H9 (cell line): ENCODE data around the gene HS6ST3. TPM values are rescaled to one million over a fixed set of nuclear protein-coding genes. Genes with fewer than 3 reads are reported as not detected.

Experiments used
- DNase-seq: peaks from one replicate; pipeline ENCODE4 v3.0.0-alpha.2; 2017
- H2AFZ ChIP-seq: one replicate; pipeline ENCODE4 v1.6.1; 2013; ENCODE audit warnings: mild to moderate bottlenecking, low read length, control low read depth, moderate library complexity
- H2AK5ac ChIP-seq: 2 replicates; pipeline ENCODE4 v1.6.1; 2013; ENCODE audit warnings: low read length, control low read depth, mixed read lengths; ENCODE audit not compliant: insufficient read length
- H2BK120ac ChIP-seq: one replicate; pipeline ENCODE4 v1.6.1; 2013; ENCODE audit warnings: low read depth, mild to moderate bottlenecking, low read length, control low read depth, inconsistent platforms; ENCODE audit not compliant: poor library complexity, severe bottlenecking
- H2BK12ac ChIP-seq: 2 replicates; pipeline ENCODE4 v1.6.1; 2013; ENCODE audit warnings: low read length, control low read depth, mixed read lengths, low read depth; ENCODE audit not compliant: insufficient read length
- H2BK15ac ChIP-seq: 2 replicates; pipeline ENCODE4 v1.6.1; 2013; ENCODE audit warnings: low read depth, low read length, control low read depth
- H2BK20ac ChIP-seq: one replicate; pipeline ENCODE4 v1.6.1; 2013; ENCODE audit warnings: low read depth, mild to moderate bottlenecking, low read length, control low read depth, inconsistent platforms; ENCODE audit not compliant: poor library complexity, severe bottlenecking
- H2BK5ac ChIP-seq: 2 replicates; pipeline ENCODE4 v1.6.1; 2013; ENCODE audit warnings: low read length, control low read depth, mixed read lengths; ENCODE audit not compliant: insufficient read length
- H3K14ac ChIP-seq: 2 replicates; pipeline ENCODE4 v1.6.1; 2013; ENCODE audit warnings: low read length, control low read depth; ENCODE audit not compliant: insufficient read depth
- H3K18ac ChIP-seq: 2 replicates; pipeline ENCODE4 v1.6.1; 2013; ENCODE audit warnings: low read depth, mild to moderate bottlenecking, mixed read lengths, low read length, control low read depth; ENCODE audit not compliant: insufficient read length
- H3K23ac ChIP-seq: 2 replicates; pipeline ENCODE4 v1.6.1; 2013; ENCODE audit warnings: low read length, control low read depth, mixed read lengths, low read depth; ENCODE audit not compliant: insufficient read length
- H3K23me2 ChIP-seq: 2 replicates; pipeline ENCODE4 v1.6.1; 2013; ENCODE audit warnings: low read depth, mild to moderate bottlenecking, mixed read lengths, low read length, control low read depth; ENCODE audit not compliant: insufficient read length, poor library complexity, severe bottlenecking
- H3K27ac ChIP-seq: 2 replicates; pipeline ENCODE4 v1.5.1; 2013; ENCODE audit warnings: low read length, control low read depth, mixed read lengths, low read depth; ENCODE audit not compliant: insufficient read length
- H3K27me3 ChIP-seq: 2 replicates; pipeline ENCODE4 v1.6.1; 2013; ENCODE audit warnings: low read length, control low read depth, inconsistent platforms; ENCODE audit not compliant: insufficient read depth
- H3K4ac ChIP-seq: 2 replicates; pipeline ENCODE4 v1.6.1; 2013; ENCODE audit warnings: low read depth, mild to moderate bottlenecking, control low read depth, inconsistent platforms, low read length, moderate library complexity
- H3K4me1 ChIP-seq: 2 replicates; pipeline ENCODE4 v1.6.1; 2013; ENCODE audit warnings: low read length, control low read depth, inconsistent platforms; ENCODE audit not compliant: insufficient read depth
- H3K4me2 ChIP-seq: 2 replicates; pipeline ENCODE4 v1.6.1; 2013; ENCODE audit warnings: low read length, control low read depth, mixed read lengths; ENCODE audit not compliant: insufficient read length, insufficient read depth
- H3K56ac ChIP-seq: 2 replicates; pipeline ENCODE4 v1.6.1; 2013; ENCODE audit warnings: low read depth, mild to moderate bottlenecking, mixed read lengths, low read length, control low read depth; ENCODE audit not compliant: insufficient read length
- H3K79me1 ChIP-seq: 2 replicates; pipeline ENCODE4 v1.6.1; 2013; ENCODE audit warnings: low read depth, mild to moderate bottlenecking, moderate library complexity, low read length, control low read depth, inconsistent platforms; ENCODE audit not compliant: insufficient read depth, poor library complexity, severe bottlenecking
- H3K79me2 ChIP-seq: 2 replicates; pipeline ENCODE4 v1.6.1; 2013; ENCODE audit warnings: low read length, control low read depth, inconsistent platforms; ENCODE audit not compliant: insufficient read depth
- H3K9ac ChIP-seq: 2 replicates; pipeline ENCODE4 v1.6.1; 2013; ENCODE audit warnings: low read length, control low read depth, mixed read lengths; ENCODE audit not compliant: insufficient read length; ENCODE audit errors: extremely low read depth
- H3K9me3 ChIP-seq: one replicate; pipeline ENCODE4 v1.6.1; 2013; ENCODE audit warnings: low read depth, low read length, inconsistent platforms; ENCODE audit not compliant: control insufficient read depth
- H3T11ph ChIP-seq: one replicate; pipeline ENCODE4 v1.6.1; 2013; ENCODE audit warnings: mild to moderate bottlenecking, low read length, control low read depth, inconsistent platforms
- H4K20me1 ChIP-seq: one replicate; pipeline ENCODE4 v1.6.1; 2013; ENCODE audit not compliant: control insufficient read depth, insufficient read length, insufficient read depth
- H4K5ac ChIP-seq: 2 replicates; pipeline ENCODE4 v1.6.1; 2013; ENCODE audit warnings: low read depth, mild to moderate bottlenecking, mixed read lengths, low read length, control low read depth; ENCODE audit not compliant: insufficient read length
- H4K8ac ChIP-seq: replicated peaks from 2 replicates; pipeline ENCODE4 v1.6.1; 2013; ENCODE audit warnings: low read length, control low read depth, mixed read lengths, low read depth; ENCODE audit not compliant: insufficient read length
- H4K91ac ChIP-seq: 2 replicates; pipeline ENCODE4 v1.6.1; 2013; ENCODE audit warnings: low read depth, mild to moderate bottlenecking, moderate library complexity, mixed read lengths, low read length, control low read depth; ENCODE audit not compliant: insufficient read length
- H3K27ac Mint-ChIP-seq, 3 experiments: 2 replicates in 2 of 3; 3 replicates in 1 of 3; pipeline ENCODE4 v1.8.0; 2020 to 2021; ENCODE audit warnings: mixed read lengths in 3 of 3, mild to moderate bottlenecking in 1 of 3, moderate library complexity in 1 of 3
- H3K27me3 Mint-ChIP-seq: 2 replicates; pipeline ENCODE4 v1.8.0; 2021; ENCODE audit warnings: low read depth, mild to moderate bottlenecking, moderate library complexity, mixed read lengths
- H3K36me3 Mint-ChIP-seq, 3 experiments: 2 replicates in 2 of 3; 3 replicates in 1 of 3; pipeline ENCODE4 v1.8.0; 2020 to 2021; ENCODE audit warnings: low read depth in 3 of 3, mixed read lengths in 3 of 3; ENCODE audit not compliant: insufficient read depth in 1 of 3
- H3K4me1 Mint-ChIP-seq, 2 experiments: 2 replicates each; pipeline ENCODE4 v1.8.0; 2020; ENCODE audit warnings: mixed read lengths in 2 of 2
- H3K4me3 Mint-ChIP-seq, 2 experiments: 2 replicates in 1 of 2; 3 replicates in 1 of 2; pipeline ENCODE4 v1.8.0; 2020 to 2021; ENCODE audit warnings: mild to moderate bottlenecking in 2 of 2, mixed read lengths in 2 of 2, moderate library complexity in 1 of 2
- H3K9me3 Mint-ChIP-seq, 2 experiments: 2 replicates in 1 of 2; 3 replicates in 1 of 2; pipeline ENCODE4 v1.8.0; 2020; ENCODE audit warnings: mild to moderate bottlenecking in 2 of 2, mixed read lengths in 2 of 2, moderate library complexity in 1 of 2
- CTCF ChIP-seq: fragments of 200-600 bp; sonication (generic); conservative IDR thresholded peaks from 3 replicates; pipeline ENCODE4 v1.8.0; 2021; ENCODE audit warnings: antibody characterized with exemption, mild to moderate bottlenecking
- WGBS: extraction: QIAGEN DNeasy Blood & Tissue Kit; methylation state at CpG from one replicate; pipeline ENCODE4 v1.1.7; 2013; ENCODE audit warnings: missing lambda C conversion rate, low lambda C conversion rate, mixed read lengths; ENCODE audit not compliant: insufficient read length; ENCODE audit errors: extremely low coverage; 5-methylcytosine and 5-hydroxymethylcytosine counted together
- total RNA-seq: library from RNA; stranded (reverse); gene quantifications from 2 replicates; pipeline ENCODE4 v1.2.1, GENCODE V29; 2021

HS6ST3 gene
- total RNA-seq, 1 experiment from 2014 or later, result 0.44 TPM

GRCh38 chr13:96780105-96780504 is 690.2 kb downstream of the HS6ST3 start:
- H3T11ph ChIP-seq, result no peak overlapping the region
- H3K4me1 ChIP-seq, result no peaks in the 10 kb centered on the region
- H3K36me3 Mint-ChIP-seq, result peaks cover 9 to 15% (median 10%) of the 10 kb centered on the region in 3 experiments
- no peak overlapping the region for H3K23ac ChIP-seq
- no peaks in the 10 kb centered on the region for H4K20me1 ChIP-seq
- no peak overlapping the region for H2BK120ac ChIP-seq
- H3K4me1 Mint-ChIP-seq, result no peaks in the 10 kb centered on the region
- no CpG with 5 or more reads among the region's 3 CpGs for WGBS
- no peak overlapping the region for H3K18ac ChIP-seq
- TF ChIP-seq CTCF, result no peak
- no peak overlapping the region for H2BK15ac ChIP-seq
- H3K23me2 ChIP-seq, result no peaks in the 10 kb centered on the region
- no peaks in the 10 kb centered on the region for H3K27me3 ChIP-seq
- H2BK20ac ChIP-seq, result no peak overlapping the region
- peaks cover 16 to 21% of the 10 kb centered on the region in 2 experiments for H3K9me3 Mint-ChIP-seq
- H2AK5ac ChIP-seq, result no peak overlapping the region
- H3K79me1 ChIP-seq, result no peaks in the 10 kb centered on the region
- no peak overlapping the region for H3K56ac ChIP-seq
- DNase-seq, result no peak
- no peak overlapping the region for H4K91ac ChIP-seq
- H3K9me3 ChIP-seq, result no peaks in the 10 kb centered on the region
- no peak overlapping the region for H2BK5ac ChIP-seq
- H4K5ac ChIP-seq, result no peak overlapping the region
- H3K9ac ChIP-seq, result no peak overlapping the region
- H2BK12ac ChIP-seq, result no peak overlapping the region
- no peak overlapping the region for H3K4ac ChIP-seq
- H3K4me3 Mint-ChIP-seq, result no peak overlapping the region
- no peak overlapping the region for H3K14ac ChIP-seq
- no peak overlapping the region for H4K8ac ChIP-seq
- H3K4me2 ChIP-seq, result no peak overlapping the region
- H2AFZ ChIP-seq, result no peak overlapping the region
- H3K27me3 Mint-ChIP-seq, result no peaks in the 10 kb centered on the region
- no peak overlapping the region for H3K27ac ChIP-seq
- H3K79me2 ChIP-seq, result no peaks in the 10 kb centered on the region
- no peak overlapping the region for H3K27ac Mint-ChIP-seq
